Measurements from ENCODE around the gene CYTH4. TPM values are rescaled to one million over a fixed set of nuclear protein-coding genes. Genes with fewer than 3 reads are reported as not detected.
A peak's percentile ranks its signal among the peaks of the same experiment; 100 is the strongest.

Gene CYTH4
- total RNA-seq, 1 experiment from 2014 or later, result not detected

DNA sequence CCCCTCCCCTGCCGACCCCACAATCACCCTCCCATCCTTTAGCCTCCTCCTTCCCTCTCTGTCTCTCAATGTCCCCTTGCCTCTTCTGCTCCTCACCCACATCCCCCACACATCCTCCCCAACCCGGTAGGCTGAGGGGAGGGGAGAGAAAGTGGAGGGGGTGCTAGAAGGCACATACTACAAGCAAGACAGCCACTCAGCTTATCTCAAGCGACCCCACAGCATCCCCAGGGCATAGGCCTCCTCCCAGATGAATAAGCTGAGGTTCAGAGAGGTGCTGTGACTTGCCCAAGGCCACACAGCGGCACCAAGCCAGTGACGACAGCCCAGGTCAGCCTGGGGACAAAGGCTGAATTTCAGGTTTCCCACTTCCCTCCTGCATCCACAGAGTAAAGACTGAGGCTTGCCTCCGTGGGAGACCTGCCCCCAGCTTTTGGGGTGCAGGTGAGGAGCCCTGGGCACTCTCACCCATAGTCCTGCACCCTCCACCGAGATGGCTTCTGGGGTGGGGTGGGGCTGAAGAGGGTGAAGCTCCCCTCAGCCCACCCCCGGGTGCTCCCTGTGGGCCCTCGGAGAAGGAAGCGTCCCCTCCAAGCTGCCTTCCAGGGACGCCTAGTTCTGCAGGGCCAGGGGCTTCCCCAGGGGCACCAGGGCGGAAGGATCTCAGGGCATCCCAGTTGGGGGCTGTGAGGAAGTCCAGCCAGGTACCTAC lies 38.8 kb upstream of the CYTH4 start:
- Mint-ChIP-seq H3K9me3 (ENCODE audit: unreplicated experiment) (no peaks in the 10 kb centered on the region), H3K36me3 (ENCODE audit: insufficient read depth, unreplicated experiment) (no peaks in the 10 kb centered on the region), H3K4me1 (ENCODE audit: insufficient read depth, unreplicated experiment) (peaks cover 13% of the 10 kb centered on the region), H3K27ac (ENCODE audit: low read depth, unreplicated experiment) (peak overlapping the region; percentile 35), H3K27me3 (ENCODE audit: insufficient read depth, unreplicated experiment) (no peaks in the 10 kb centered on the region), H3K4me3 (ENCODE audit: unreplicated experiment) (peak overlapping the region; percentile 80)
- CTCF ChIA-PET, result interaction anchor here (0.6 to 6.5 kb wide), 7 partner anchors 17 to 461 kb away, joined by 3 to 62 read pairs (median 4); no protein-coding TSS in a partner anchor
- BruUV-seq (replicated peaks), result no TSS peak
- TF ChIP-seq, protein P1, sequence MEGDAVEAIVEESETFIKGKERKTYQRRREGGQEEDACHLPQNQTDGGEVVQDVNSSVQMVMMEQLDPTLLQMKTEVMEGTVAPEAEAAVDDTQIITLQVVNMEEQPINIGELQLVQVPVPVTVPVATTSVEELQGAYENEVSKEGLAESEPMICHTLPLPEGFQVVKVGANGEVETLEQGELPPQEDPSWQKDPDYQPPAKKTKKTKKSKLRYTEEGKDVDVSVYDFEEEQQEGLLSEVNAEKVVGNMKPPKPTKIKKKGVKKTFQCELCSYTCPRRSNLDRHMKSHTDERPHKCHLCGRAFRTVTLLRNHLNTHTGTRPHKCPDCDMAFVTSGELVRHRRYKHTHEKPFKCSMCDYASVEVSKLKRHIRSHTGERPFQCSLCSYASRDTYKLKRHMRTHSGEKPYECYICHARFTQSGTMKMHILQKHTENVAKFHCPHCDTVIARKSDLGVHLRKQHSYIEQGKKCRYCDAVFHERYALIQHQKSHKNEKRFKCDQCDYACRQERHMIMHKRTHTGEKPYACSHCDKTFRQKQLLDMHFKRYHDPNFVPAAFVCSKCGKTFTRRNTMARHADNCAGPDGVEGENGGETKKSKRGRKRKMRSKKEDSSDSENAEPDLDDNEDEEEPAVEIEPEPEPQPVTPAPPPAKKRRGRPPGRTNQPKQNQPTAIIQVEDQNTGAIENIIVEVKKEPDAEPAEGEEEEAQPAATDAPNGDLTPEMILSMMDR (IDR thresholded peaks at IDR 0.05; ENCODE audit: unreplicated experiment), result no peak
- POLR2A ChIA-PET, result interaction anchor here (0.5 to 3.0 kb wide), 6 partner anchors 10 to 498 kb away, joined by 3 to 27 read pairs (median 4); no protein-coding TSS in a partner anchor
- intact Hi-C loops (cut with micrococcal nuclease), result no loop called here
- DNase-seq (ENCODE audit: unreplicated experiment), result no peak

DNA sequence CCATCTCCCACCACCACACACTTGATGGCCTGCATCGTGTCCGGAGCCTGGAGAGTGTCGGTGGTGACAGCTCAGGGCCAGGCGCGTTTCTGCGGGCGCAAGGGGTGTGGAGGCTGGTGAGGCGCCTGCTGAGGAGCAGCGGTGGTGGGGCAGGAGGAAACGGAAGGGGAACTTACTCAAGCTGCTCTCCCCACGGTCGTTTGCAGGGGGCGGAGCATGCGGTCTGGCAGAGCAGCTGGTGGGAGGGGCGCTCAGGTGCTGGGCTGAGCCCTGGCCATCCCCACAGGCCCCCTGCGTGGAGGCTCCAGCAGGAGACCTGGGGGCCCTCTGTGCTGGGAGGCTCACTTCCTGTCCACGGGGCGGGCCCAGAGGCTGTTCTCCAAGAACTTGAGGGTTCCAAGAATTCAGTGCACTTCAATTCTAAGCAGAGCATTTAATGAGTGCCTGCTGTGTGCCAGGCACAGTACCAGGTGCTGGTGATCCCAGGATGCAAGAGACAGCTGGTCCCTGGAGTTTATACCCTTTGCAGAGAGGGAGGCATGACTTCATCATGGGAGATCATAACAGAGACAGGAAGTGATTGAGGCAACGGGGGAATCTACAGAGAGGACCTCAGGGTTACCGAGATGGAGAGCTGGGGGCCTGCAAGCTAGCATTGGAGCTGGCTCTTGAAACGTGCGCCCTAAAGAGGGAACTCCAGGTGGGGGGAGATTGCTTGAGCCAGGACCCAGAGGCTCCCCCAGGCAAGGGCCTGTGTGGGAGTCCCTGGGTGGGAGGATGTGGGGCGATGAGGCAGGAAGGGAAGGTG lies 38.0 kb upstream of the CYTH4 start, which contains the start of gene RAC2:
Gene RAC2 (minus strand): TSS at position 156 of the 808 bp plus-strand sequence. CDS start 121 bp downstream, at position 35.
- ChIA-PET CTCF (interaction anchor here (0.6 to 6.5 kb wide), 6 partner anchors 16 to 388 kb away, joined by 3 to 62 read pairs (median 5); no protein-coding TSS in a partner anchor), POLR2A (interaction anchor here (0.7 to 3.0 kb wide), 6 partner anchors 9 to 682 kb away, joined by 3 to 27 read pairs (median 4); no protein-coding TSS in a partner anchor)
- intact Hi-C loops (cut with micrococcal nuclease), result no loop called here
- TF ChIP-seq, protein P1 (IDR thresholded peaks at IDR 0.05; ENCODE audit: unreplicated experiment), result no peak
- peak within 1 kb of the TSS; percentile 35 for H3K27ac Mint-ChIP-seq (ENCODE audit: low read depth, unreplicated experiment)
- H3K4me1 Mint-ChIP-seq (ENCODE audit: insufficient read depth, unreplicated experiment), result peaks cover 13% of the 10 kb centered on the region
- no peaks in the 10 kb centered on the region for H3K9me3 Mint-ChIP-seq (ENCODE audit: unreplicated experiment)
- H3K4me3 Mint-ChIP-seq (ENCODE audit: unreplicated experiment), result peak within 1 kb of the TSS; percentile 80
- no TSS peak for BruUV-seq (replicated peaks)
- no peaks in the 10 kb centered on the region for H3K36me3 Mint-ChIP-seq (ENCODE audit: insufficient read depth, unreplicated experiment)
- DNase-seq (ENCODE audit: unreplicated experiment), result peak; percentile 74
- H3K27me3 Mint-ChIP-seq (ENCODE audit: insufficient read depth, unreplicated experiment), result no peaks in the 10 kb centered on the region

DNA sequence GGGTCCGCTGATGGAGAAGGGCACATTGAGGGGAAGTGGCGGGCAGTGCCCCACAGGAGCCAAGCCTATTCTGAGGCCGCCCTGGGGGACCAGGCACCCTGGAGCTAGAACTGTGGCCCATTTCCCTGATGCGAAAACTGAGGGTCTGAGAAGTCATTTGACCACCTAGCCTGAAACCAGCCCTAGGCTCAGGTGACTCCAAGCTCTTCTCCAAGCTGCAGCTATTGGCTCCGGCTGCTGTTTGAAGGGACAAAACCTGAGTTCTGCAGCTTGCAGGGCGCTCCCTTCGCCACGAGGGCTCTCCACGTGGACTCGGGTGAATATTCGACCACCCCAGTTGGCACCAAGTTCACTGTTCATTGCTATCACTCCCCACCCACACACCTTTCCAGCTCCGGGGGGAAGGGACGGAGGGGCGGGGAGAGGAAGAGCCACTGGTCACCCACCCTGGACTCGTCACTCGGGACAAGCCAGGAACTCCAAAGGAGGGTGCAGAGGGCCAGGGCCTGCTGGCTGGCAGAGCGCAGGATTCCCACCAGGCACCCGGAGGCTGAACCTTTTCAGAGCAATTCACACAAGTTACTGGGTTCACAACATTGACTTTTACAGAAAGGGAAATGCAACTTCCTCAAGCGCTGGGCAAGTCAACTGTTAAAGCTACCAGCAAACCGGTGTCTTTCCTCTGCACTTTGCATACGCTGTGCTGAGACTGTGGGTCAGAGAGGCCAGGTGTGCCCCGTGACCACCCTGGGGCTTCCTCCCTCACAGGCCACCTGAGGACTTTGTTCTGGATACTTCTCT lies 37.2 kb upstream of the CYTH4 start:
- H3K4me1 Mint-ChIP-seq (ENCODE audit: insufficient read depth, unreplicated experiment), result peaks cover 13% of the 10 kb centered on the region
- H3K27me3 Mint-ChIP-seq (ENCODE audit: insufficient read depth, unreplicated experiment), result no peaks in the 10 kb centered on the region
- no peaks in the 10 kb centered on the region for H3K9me3 Mint-ChIP-seq (ENCODE audit: unreplicated experiment)
- TF ChIP-seq, protein P1 (IDR thresholded peaks at IDR 0.05; ENCODE audit: unreplicated experiment), result no peak
- ChIA-PET CTCF (interaction anchor here (0.6 to 6.5 kb wide), 3 partner anchors 15 to 186 kb away, joined by 5 to 62 read pairs (median 5); no protein-coding TSS in a partner anchor), POLR2A (interaction anchor here (1.1 to 3.0 kb wide), 4 partner anchors 8 to 47 kb away, joined by 3 to 27 read pairs (median 5); no protein-coding TSS in a partner anchor)
- no peak for DNase-seq (ENCODE audit: unreplicated experiment)
- BruUV-seq (replicated peaks), result no TSS peak
- no peaks in the 10 kb centered on the region for H3K36me3 Mint-ChIP-seq (ENCODE audit: insufficient read depth, unreplicated experiment)
- H3K27ac Mint-ChIP-seq (ENCODE audit: low read depth, unreplicated experiment), result no peak overlapping the region
- H3K4me3 Mint-ChIP-seq (ENCODE audit: unreplicated experiment), result no peak overlapping the region
- intact Hi-C loops (cut with micrococcal nuclease), result no loop called here
